NCI-H774 (cell line): ENCODE data around the gene IFNL1.
A peak's percentile ranks its signal among the peaks of the same experiment; 100 is the strongest.
"Not testable (repeated sequence)": the region's sequence is repeated elsewhere in the genome, so short reads cannot be mapped to it uniquely, and the experiment has no call there.

Experiments
- DNase-seq: peaks from one replicate; lab custom pipeline; 2025; lab: John Stamatoyannopoulos, UW

IFNL1 gene

DNA sequence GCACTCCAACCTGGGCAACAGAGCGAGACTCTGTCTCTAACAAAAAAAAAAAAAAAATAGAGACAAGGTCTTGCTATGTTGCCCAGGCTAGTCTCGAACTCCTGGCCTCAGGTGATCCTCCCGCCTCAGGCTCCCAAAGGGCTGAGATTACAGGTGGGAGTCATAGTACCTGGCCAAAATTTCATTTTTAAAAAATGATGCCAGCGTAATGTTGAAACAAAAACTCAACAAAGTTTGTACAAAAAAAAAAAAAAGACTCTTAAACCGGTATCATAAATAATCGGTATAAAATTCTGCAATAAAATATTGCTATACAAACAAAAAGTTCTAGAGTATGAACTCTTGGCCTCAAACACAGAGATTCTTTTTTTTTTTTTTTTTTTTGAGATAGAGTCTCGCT lies 36.1 kb downstream of the IFNL1 start:
- no peak for DNase-seq

DNA sequence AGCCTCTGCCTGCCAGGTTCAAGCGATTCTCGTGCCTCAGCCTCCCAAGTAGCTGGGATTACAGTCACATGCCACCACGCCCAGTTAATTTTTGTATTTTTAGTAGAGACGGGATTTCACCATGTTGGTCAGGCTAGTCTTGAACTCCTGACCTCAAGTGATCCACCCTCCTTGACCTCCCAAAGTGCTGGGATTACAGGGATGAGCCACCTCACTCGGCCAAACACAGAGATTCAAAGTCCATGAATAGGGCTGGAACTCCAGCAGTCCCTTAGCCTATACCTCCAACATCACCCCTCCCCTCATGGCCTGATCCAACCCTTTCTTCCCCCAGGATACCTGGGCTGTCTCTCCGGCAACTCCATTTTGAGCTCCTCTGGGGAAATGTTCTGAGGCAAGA lies 36.5 kb downstream of the IFNL1 start:
- not testable (repeated sequence) for DNase-seq

DNA sequence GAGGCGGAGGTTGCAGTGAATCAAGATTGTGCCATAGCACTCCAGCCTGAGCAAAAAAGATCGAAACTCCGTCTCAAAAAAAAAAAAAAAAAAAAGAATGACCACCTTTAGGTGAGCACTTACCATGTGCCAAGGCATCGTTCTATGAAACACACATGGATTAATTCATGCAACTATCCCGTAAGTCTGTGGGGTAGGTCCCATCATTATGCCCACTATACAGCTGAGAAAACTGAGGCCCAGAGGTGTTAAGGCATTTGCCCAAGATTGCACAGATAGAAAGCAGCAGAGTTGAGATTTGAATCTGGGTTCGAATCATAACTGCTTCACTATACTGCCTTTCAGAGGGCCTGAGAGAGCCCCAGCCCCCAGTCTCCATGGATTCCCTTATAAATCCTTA lies 37.3 kb downstream of the IFNL1 start:
- DNase-seq, result no peak

DNA sequence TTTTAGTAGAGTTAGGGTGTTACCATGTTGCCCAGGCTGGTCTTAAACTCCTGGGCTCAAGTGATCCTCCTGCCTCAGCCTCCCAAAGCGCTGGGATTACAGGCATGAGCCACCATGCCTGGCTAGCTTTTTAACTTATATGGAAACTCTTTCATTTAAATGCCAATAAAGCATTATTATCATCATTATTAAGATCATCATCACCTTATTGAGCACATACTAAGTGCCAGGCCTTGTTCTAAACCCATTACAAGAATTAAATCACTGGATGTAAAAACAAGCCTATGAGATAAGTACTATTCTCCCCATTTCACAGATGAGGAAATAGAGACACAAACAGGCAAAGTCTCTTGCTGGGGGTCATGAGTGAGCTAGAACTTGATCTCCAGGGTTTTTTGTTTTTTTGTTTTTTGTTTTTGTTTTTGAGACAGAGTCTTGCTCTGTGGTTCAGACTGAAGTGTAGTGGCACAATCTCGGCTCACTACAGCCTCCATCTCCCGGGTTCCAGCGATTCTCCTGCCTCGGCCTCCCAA lies 38.3 kb downstream of the IFNL1 start:
- DNase-seq, result no peak

DNA sequence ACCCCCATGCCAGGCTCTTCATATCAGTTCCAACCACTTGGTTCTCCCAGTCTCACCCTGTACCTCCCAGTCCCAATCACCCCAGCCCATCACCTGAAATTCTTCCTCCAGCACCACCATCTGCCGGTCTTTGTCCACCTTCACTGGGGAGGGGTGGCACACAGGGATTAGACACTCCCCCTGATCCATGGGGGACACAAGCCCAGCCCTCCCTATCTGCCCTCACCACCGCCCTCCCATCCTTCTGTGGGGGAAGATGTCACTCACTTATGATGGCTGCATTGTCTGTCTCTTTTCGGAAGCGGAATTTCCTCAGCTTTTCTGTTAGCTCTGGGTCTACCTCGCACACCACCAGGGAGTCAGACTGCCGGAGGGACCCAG lies 39.0 kb downstream of the IFNL1 start:
- DNase-seq, result no peak

DNA sequence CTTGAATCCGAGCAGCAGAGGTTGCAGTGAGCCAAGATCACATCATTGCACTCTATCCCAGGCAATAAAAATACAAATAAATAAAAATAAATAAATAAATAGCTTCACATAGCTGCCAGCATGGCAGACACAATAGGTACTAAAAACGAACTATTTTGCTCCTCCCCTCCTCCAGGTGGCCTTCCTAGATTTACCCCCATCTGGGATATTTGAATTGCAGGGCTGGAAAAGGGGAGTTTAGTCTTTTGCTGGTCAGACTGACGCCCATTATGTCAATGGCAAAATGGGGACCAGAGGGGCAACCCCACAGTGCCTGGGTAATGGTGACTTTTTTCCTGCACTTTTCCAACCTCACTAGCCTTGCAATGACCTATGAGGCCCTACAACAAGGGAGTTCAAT lies 40.3 kb downstream of the IFNL1 start:
- DNase-seq, result no peak

DNA sequence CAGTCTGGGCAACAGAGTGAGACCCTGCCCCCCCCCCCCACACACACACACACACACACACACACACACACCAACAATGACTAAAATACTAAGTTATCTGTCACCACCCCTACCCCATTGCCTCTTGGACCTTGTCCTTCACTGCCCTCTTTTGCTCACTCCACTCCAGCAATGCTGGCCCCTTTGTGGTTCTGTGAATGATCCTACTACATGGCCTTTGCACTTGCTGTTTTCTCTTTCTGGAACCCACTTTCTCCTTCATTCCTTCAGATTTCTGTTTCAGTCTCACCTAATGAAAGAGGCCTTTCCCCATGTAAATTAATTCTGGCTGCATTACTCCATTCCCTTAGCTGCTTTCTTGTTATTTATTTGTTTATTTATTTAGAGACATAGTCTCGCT lies 43.5 kb downstream of the IFNL1 start:
- no peak for DNase-seq

DNA sequence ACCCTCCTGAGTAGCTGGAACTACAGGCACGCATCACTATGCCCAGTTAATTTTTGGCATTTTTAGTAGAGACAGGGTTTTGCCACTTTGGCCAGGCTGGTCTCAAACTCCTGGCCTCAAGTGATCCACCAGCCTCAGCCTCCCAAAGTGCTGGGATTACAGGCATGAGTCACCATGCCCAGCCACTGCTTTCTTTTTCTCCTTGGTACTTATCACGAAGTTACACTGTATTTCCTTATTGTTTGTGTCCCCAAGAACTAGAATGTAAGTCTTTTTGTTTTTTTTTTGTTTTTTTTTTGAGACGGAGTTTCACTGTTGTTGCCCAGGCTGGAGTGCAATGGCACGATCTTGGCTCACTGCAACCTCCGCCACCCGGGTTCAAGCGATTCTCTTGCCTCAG lies 43.9 kb downstream of the IFNL1 start:
- DNase-seq, result not testable (repeated sequence)

DNA sequence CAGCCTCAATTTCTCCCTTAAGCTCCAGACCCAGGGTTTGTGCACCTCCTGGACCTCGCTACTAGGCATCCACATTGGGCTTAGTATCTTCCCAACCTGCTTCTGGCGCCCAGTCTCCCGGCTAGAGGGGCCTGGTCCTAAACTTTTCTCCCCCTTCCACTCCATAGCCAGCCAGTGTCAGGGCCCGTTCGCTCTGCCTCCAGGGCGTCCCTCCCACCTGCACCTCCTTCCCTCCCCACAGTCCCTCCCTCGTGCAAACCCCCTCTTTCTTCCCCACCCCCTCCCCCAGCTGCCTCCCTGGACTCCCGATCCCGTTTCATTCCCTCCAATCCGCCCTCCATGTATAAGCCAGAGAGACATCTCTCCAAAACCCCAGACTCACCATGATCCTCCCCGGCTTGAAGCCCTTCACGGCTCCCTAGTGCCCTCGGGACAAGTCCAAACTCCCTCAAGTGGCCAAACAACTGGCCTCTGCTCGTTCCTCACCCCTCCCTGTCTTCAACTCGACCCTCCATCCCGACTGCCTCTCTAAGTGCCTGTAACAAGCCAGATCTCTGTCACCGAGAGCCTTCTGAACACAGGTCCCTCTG lies 45.0 kb downstream of the IFNL1 start:
- DNase-seq, result no peak

DNA sequence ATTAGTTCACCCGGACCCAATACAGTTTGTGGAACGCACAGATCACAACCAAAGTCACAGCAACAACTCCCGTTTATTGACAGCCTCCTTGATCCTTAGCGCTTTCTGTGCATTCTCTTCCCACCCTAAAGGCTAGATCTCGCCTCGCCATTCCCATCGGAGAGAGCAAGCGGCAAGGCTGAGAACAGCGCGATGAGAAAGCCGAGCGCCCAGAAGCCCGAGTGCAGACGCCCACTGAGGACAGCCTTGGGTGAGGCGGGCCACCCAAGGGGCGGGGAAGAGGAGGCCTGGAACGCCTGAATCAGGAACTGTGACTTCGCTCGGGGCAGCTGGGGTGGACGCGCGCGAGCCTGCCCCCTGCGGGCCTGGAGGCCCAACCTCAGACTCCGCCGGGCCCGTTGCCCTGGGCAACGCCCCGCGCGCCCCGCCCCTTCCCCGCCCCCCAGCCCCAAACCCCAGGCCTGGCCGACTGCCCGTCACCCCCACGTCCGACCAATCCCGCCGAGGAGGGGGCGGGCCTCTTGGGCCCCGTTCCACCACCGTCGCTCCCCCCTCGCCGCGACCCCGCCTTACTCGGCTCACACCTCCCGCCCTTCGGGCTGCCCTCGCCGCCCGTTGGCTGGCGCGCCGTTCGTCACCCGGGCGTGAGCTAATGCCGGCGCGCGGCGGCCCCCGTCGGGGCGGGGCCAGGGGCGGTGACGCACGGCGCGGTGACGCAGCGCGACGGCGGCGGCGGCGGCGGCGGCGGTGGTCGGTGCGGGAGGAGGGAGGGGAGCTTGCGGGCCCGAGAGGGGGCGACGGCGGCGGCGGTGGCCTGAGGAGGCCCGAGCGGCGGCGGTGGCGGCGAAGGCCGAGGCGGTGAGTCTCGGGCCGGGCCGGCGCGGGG lies 45.8 kb downstream of the IFNL1 start, which contains the start of gene SAMD4B:
TSS of gene SAMD4B (plus strand) at position 703 of the 886 bp plus-strand sequence. CDS start 14,473 bp downstream, outside the sequence.
- peak; percentile 97 for DNase-seq

DNA sequence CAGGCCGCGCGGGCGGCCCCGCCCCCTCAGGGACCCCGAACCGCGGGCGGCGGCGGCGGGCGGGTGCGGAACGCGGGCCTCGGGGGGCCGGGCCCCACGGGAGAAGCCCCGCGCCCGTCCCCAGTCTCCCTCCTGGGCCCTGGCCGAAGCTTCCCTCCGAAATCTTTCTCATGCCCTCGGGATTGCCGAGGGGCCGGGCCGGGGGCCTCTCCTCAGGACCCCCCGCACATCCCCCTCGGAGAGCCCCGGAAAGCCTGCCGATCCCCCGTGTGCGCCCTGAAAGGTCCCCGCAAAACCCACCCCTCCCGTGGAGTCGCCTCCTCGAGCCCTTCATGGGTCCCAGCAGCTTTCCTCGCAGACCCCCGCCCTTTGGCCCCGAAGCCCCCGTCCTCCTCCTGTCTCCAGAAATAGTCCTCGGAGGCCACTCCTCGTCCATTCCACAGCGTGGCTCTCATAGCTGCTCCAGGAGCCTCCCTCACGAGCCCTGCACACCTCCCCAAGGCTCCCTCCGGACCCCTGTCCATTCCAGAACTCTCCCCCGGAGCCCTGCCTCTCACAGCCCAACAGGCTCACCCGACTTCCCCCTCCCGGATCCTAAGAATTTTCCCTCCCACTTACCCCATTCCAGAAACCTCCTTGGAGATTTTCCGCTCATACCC lies 46.6 kb downstream of the IFNL1 start:
- no peak for DNase-seq

DNA sequence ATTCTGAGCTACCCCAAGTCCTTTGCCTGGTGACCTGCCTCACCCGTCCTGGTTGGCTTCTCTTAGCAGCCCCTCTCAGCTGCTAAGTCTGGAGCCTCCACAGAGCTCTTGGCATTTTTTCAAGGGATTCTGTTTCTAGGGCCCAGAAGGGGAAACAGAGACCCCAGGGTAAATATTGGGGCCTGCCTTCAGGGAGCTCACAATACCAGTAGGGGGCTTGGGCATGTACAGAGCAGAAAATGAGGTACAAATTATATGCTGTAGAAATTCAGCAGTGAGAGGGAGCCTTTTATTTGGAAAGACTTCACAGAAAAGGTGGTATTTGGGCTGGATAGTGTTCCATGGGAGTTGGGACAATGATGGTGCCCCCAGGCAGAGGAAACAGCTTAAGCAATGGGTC lies 49.7 kb downstream of the IFNL1 start:
- DNase-seq, result no peak

DNA sequence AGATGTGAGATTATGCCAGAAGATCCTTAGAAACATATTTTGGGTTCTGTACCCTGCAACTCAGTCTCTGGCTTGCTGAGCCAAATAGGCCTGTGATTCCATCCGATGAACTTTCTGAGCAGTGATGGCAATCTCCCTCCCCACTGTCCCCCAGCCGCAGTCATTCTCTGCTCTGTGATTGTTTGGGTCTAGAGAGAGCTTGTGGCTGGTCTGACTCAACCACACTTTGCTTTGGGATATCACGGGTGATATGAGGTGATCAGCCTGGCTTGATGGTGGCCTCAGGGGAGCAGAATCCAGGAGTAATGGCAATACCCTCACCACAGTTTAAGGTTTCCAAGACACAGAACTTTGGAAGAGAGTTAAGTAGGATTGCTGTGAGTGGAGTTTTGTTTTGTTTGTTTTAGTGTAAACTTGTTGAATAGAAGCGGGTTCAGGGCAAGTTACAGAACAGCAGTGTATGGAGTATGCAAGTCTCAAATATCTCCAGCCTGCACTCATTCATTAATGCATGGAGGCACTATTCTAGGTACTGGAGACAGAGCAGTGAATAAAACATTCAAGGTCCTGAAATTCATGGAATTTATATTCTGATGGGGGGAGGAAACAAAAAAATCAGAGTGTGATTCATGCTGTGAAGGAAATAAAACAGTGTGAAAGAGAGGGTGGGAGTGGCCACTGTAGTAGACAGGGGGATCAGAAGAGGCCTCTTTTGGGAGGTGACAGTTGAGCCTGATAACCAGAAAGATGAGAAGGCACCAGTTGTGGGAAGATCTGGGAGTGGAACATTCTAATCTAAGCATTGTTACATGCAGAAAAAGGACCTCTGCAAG lies 51.3 kb downstream of the IFNL1 start:
- DNase-seq, result no peak
